Measurements from ENCODE around the gene GRB7.
"Not testable (repeated sequence)": the region's sequence is repeated elsewhere in the genome, so short reads cannot be mapped to it uniquely, and the experiment has no call there.

The GRB7 gene

DNA sequence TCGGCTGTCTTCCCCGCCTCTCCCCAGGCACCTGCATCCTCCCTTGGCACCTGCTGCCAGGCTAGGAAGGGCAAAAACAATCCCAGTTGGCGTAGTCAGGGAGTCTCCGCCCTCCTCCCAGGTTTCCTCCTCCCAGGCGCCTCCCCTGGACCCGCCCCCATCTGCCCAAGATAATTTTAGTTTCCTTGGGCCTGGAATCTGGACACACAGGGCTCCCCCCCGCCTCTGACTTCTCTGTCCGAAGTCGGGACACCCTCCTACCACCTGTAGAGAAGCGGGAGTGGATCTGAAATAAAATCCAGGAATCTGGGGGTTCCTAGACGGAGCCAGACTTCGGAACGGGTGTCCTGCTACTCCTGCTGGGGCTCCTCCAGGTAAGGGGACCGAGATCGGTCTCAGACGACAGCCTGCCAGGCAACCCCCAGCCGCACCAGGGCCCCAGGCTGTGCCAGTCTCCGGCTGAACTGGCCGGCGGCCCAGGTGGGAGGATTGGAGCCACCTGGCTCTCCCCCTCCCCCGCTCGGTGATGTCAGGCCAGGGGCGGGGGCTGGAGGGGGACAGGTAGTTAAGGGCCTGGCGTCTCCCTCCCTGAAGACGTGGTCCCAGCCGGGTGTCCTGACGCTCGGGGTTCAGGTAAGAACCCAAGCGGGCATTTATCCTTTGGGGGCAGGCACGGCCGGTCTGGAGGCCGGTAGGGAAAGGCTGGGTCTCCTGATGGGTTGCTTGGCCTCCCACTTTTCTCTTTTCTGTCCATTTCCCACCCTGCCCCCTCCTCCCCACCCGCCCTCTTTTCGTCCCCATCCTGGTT is at the start of gene GRB7:
Gene GRB7 (plus strand): TSS at position 179 of the 808 bp plus-strand sequence. CDS start 4,364 bp downstream, outside the sequence.
- DNase-seq, result no peak

DNA sequence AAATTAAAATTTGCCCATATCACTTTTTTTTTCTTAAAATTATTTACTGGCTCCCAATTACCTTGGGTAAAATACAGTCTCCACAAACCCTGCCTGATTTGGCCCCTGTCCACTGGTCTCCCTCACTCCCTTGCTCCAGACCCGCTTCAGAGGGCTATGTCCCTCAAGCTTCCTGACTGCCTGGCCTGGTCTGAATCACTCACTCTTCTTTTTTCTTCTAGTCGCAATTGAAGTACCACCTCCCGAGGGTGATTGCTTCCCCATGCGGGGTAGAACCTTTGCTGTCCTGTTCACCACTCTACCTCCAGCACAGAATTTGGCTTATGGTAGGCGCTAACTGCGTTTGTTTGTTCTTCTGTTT is 49.3 kb upstream of the GRB7 start:
- DNase-seq, result no peak

DNA sequence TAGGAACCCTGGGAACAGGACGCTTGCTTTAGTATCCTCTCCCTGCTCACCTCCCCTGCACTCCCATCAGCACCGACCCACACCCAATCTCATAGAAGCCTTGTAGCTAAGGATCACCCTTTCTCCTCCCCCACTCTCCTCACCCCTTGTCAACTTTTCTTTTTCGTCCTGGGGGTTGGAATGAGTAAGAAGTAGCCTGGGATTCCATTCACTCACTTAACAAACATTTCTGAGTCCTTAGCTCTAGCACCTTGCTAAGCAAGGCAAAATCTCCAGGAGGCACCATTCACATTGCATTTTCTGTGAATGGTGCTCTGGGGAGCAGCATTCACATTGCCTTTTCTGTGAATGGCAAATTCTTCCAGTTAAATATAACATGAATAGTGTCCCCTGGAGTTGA is 48.8 kb upstream of the GRB7 start:
- no peak for DNase-seq

DNA sequence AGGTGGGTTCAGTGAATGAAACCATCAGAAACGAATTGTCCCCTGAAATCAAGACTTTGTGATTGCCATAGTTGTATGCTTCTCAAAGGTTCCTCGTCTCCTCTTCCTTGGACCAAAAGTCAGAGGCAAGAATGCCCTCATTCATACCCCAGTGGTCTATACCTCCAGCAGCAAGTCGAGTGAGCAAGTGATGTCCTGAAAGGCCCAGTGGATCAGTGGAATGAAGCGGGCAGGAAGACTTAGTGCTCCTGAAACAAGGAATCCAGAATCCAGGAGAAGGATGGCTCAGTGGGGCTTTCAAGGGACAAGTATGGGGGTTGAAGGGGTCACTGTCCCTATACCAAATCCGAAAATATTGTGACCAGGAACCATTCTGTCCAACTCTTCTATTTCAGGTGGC is 43.1 kb upstream of the GRB7 start:
- DNase-seq, result no peak

DNA sequence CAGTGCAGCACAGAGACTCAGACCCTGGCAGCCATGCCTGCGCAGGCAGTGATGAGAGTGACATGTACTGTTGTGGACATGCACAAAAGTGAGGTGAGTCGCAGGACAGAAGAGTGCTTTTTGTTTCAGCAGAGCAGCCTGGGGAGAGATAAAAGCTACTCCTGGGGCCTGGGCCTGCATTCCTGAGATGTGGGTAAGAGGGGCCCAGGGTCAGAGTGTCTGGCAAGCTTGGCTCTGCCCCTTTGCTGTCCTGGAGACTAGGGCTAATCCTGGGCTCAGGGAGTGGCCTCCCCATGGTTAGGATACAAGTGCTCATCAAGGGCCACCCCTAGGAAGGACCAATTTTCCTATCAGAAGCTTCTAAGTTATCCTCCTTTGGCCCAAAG is 42.7 kb upstream of the GRB7 start:
- no peak for DNase-seq

DNA sequence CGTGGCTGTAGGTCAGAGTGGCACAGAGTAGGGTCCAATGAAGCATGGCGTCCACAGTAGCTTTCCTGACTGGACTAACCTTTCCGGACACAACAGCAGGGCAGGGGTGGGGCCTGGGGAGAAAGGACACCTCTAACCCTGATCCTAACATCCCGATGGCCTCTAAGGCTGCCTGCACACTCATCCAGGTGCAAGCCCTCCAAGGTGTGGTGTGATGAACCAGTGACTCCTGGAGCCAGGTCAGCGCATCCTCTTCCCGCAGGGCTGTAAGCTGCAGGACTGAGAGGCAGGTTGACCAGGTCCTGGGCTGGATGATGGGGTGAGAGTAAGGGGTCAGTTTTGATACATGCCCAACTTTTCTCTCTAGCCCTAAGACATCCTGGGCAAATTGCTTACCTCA is 41.0 kb upstream of the GRB7 start:
- DNase-seq, result no peak

DNA sequence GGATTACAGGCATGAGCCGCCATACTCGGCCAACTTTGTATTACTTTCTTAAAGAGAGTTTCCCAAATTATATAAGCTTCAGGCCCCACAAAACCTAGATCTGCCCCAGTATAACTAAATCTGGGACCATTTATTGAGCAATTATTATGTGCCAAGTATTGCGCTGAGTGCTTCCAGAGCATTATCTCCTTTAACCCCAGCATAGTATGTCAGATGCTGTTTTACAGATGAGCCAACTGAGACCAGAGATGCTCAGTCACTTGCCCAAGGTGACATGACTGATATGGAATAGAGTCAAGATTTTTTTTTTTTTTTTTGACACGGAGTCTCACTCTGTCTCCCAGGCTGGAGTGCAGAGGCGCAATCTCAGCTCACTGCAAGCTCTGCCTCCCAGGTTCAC is 39.8 kb upstream of the GRB7 start:
- DNase-seq, result no peak

DNA sequence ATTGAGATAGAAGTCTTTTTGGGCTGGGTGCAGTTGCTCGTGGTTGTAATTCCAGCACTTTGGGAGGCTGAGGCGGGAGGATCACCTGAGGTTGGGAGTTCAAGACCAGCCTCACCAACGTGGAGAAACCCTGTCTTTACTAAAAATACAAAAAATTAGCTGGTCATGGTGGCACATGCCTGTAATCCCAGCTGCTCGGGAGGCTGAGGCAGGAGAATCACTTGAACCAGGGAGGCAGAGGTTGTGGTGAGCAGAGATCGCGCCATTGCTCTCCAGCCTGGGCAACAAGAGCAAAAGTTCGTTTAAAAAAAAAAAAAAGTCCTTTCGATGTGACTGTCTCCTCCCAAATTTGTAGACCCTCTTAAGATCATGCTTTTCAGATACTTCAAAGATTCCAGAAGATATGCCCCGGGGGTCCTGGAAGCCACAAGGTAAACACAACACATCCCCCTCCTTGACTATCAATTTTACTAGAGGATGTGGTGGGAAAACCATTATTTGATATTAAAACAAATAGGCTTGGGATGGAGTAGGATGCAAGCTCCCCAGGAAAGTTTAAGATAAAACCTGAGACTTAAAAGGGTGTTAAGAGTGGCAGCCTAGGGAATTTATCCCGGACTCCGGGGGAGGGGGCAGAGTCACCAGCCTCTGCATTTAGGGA is 38.5 kb upstream of the GRB7 start:
- not testable (repeated sequence) for DNase-seq

DNA sequence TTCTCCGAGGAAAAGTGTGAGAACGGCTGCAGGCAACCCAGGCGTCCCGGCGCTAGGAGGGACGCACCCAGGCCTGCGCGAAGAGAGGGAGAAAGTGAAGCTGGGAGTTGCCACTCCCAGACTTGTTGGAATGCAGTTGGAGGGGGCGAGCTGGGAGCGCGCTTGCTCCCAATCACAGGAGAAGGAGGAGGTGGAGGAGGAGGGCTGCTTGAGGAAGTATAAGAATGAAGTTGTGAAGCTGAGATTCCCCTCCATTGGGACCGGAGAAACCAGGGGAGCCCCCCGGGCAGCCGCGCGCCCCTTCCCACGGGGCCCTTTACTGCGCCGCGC is 38.0 kb upstream of the GRB7 start, which contains the start of gene ERBB2:
Gene ERBB2 (plus strand): TSS at position 247 of the 330 bp plus-strand sequence. CDS start 175 bp downstream, outside the sequence.
- DNase-seq, result no peak

DNA sequence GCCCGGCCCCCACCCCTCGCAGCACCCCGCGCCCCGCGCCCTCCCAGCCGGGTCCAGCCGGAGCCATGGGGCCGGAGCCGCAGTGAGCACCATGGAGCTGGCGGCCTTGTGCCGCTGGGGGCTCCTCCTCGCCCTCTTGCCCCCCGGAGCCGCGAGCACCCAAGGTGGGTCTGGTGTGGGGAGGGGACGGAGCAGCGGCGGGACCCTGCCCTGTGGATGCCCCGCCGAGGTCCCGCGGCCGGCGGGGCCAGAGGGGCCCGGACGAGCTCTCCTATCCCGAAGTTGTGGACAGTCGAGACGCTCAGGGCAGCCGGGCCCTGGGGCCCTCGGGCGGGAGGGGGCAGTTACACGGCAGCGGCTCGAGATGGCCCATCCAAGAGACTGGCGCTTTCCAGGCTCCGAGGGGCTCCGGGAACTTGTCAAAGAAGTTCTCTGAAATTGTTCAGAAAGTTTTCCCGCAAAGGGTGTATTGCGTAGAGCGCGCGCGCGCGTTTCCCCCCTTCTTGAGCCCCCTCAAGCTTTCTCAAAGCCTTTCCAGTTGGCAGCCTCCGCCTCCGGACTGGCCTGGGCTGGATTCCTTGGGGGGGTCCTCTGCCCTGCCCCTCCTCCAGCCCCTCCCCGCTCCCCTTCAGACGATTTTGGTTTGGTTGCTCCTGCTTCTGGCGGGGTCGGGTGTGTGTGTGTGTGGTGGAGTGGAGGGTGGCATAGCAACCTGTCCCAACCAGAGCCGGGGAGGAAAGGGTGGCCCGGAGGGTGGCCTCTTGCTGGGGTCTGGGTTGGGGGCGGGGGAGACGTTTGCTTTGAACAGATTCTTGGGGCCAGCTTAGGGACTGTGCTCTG is 37.4 kb upstream of the GRB7 start:
- no peak for DNase-seq

DNA sequence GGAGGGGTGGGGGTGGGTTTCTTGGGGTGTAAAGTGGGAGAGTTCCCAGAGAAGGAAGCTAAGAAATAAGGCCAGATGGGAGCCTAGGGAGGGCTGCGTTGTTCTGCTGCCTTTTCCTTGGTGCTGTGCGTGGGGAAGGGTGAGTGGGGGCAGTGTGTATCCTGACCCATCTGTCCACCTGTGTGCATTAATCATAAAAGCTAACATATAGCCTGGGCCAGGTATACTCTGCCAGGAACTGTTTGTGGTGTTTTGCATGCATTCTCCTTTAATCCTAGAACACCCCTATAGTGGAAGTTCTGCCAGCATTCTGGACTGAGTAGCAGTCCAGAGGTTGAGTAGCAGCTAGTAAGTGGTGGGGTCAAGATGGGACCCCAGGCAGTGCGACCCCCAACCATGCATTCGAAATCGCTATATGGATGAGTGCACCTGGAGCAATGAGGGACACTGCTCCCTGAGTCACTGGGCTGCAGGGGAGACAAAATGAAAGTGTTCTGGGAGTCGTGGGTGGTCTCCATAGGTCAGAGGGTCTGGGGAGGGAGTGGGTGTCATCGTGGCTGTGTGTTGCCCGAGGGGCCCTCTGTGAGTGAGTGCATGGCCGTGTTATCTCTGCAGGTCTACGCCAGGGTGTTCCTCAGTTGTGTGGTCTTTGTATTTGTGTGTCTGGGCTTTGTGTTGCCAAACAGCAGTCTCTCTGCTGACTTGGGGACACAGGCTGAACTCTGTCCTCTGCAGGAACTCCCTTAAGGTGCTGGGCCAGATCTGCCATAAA is 36.5 kb upstream of the GRB7 start:
- no peak for DNase-seq

DNA sequence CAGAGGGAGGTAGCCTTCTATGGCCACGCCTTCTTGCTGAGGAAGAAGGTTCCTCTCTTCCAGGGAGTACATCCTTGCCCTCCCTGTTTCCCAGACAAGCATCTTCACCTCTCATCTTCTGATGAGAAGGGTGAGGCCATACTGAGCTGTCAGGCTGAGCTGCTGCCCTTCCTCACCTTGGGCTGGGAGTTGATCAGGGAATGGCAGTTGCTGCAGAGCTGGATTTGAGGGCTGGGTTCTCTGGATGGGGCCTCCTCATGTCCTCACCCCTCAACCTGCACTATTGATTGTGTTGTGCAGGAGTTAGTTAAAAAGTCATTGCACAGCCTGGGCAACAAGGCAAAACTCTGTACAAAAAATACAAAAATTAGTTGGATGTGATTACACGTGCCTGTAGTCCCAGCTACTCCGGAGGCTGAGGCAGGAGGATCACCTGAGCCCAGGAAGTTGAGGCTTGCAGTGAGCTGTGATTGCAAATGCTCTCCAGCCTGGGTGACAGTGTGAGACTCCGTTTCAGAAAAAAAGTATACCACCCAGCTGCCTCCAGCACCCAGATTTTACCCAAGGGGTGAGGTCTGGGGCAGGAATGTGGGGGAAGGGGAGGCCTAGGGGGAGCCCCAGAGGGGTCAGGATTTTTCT is 35.8 kb upstream of the GRB7 start:
- no peak for DNase-seq

DNA sequence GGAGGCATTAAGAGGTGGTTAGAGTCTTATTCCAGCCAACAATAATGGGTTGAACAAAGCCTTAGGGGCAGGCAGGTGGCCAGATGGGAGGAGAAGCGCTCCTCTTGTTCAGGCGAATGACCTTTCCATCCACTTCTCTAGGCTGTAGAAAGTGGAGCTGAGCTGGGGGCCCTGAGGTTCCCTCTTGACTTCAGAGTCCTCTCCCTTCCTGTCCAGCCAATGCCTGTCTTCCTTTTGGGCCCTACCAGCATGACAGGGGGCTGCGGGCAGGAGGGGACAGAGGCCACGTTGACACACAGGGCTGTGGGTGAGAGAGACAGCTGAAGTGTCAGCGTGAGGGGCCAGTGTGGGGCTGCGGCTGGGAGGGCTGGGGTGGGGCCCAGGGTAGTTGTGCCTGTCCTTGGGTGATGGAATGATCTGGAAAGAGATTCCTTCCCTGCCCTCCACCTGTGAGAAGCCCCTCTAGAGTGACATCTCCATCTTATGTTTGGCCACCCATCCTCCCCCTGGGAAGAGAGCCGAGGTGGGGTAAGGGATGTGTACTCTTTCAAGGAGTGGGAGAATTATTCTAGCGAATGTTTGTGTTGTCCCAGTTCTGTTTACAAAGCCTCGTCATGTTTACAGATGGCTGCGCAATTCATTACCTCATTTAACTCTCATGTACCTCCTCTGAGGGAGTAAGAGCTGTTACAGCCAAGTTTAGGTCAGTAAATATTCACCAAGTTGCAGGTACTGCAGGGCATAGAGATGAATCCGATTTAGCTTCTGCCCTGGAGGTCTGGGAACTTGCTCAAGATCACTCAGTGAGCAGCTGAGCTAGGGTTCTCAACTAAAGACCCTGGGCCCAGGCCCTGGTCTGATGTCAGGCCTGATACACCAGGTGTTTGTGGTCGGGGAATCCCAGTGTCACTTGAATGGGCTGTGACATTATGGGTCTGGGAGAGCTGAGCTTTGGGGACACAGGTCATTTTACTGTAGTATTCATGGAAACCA is 34.5 kb upstream of the GRB7 start:
- no peak for DNase-seq

DNA sequence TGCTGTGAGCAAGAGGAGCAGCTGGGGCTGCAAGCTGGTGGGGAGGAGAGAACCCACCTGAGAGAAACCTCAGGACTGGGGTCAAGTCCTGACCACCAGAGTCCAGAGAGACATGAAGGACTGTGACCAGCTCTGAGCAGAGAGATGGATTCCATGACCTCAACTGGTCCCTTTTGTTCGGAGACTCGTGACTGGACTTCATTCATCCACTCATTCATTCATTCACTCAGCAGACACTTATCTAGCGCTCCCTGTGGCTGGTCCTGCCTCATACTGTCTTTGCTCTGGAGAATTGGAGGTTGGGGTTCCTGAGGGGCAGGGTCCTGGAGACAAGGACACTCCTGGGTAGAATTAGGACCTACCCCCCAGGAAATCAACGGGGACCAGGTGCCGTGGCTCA is 33.8 kb upstream of the GRB7 start:
- DNase-seq, result no peak

DNA sequence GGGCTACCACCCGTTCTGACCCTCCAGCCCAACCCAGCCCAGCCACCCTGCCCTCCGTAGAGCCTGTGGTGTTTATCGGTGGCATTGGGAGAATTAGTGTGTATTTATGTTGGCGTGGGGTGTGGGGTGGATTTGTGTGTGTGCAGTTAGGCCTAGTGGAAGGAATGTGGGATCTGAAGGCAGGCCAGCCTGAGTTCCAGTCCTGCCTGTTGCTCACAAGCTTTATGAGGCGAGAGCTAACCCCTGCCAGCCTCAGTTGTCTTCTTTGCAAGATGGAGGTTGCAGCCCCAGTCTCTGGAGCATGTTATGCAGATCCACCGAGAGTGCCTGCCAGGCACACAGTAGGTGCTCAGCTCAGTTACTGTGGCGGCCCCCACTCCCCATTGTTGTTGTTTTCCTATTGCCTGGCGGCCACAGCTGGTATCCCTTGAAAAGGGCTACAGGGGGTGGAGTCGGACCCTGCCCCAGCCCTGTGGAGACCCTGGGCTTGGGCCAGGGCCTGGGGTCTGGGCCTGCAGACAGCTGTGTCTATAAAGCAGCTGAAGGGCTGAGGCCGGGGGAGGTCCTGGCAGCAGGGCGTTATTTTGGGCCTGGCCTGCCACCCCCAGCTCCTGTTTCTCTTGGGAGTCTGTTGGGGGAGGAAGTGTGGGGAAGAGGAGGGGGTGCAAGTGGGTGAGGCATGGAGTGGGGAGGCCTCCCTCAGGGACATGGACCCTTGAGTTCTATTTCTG is 32.8 kb upstream of the GRB7 start:
- DNase-seq, result no peak

DNA sequence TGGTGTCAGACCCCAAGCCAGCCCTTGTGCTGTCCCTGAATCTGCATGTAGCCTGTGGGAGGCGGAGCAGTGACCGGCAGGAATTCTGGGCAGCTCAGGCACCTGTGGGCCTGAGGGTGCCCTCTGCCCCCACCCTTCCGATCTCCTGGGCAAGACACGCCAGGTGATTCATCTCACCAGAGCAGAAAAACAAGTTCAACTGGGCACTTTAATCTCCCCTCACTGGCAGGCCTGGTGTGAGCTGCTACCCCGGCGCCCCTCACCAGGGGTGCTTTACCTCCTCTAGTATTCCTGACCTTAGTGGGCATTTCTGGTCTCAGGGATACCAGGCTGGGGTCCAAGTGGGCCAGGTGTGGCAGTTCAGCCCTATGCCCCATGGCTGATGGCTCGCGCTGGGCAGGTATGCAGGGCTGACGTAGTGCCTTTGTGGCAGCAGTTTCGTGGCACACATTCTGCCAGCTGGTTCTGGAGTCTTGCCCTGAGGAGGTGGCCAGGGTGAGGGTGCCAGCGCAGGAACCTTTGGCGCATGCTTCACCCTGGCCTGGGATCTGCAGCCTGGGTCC is 31.9 kb upstream of the GRB7 start:
- no peak for DNase-seq

DNA sequence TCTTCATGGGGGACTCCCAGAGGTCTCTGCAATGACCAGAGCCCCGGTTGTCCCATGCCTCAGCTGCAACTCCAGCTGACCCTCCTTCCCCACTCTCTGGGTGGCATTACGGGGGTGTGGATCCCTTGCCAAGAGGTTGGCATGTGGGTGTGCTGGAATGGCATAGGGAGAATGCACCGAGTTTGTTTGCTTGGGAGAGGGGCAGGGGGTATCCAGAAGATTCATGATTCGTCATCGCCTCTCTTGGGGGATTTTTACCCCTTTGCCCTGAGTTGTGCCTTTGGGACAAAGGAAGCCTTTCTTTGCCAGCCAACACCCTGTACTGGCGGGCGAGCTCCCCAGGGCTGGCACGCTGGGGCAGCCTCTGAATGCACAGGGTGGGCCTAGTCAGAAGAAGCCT is 31.4 kb upstream of the GRB7 start:
- no peak for DNase-seq

DNA sequence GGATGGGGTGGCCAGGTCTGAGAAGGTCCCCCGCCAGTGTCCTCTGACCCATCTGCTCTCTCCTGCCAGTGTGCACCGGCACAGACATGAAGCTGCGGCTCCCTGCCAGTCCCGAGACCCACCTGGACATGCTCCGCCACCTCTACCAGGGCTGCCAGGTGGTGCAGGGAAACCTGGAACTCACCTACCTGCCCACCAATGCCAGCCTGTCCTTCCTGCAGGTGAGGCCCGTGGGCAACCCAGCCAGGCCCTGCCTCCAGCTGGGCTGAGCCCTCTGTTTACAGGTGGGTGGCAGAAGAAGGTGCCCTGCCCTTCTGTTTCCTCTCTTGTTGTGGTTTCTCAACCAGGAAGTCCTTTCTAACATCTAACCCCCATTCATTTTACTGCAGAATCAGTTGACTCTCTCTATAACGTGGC is 30.8 kb upstream of the GRB7 start:
- DNase-seq, result no peak

DNA sequence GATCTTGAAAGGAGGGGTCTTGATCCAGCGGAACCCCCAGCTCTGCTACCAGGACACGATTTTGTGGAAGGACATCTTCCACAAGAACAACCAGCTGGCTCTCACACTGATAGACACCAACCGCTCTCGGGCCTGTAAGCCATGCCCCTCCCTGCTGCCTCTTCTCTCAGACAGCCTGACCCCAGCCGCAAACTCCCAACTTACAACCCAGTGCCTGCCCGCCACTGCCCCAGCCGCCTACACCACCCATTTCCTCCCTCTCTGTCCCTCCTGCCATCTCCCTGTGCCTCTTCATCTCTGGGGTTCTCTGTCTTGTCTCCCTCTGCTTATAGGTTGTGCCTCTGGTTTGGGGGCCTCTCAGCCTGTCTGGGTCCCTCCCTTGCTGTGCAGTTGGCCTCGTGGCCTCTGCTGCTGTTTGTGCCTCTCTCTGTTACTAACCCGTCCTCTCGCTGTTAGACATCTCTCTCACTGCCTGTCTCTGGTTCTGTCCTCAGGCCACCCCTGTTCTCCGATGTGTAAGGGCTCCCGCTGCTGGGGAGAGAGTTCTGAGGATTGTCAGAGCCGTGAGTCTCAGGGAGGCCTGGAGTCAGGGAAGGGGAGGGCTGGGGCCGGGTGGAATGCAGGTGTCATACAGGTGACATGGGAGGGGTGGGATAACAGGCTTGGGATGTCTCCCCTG is 28.3 kb upstream of the GRB7 start:
- no peak for DNase-seq

Data from NCI-H2227 treated with DMSO at 0.1 percent for 48 hours (cell line).